Endothelial cell (in vitro differentiated cells): ENCODE measurements around the gene KRT84. TPM values are rescaled to one million over a fixed set of nuclear protein-coding genes. Genes with fewer than 3 reads are reported as not detected.

Experiments
- DNase-seq: peaks from one replicate; pipeline ENCODE4 v3.0.0; 2021; ENCODE audit warnings: low spot score
- H3K27ac Mint-ChIP-seq: one replicate; pipeline ENCODE4 v1.8.0; 2021; ENCODE audit warnings: mixed read lengths, inconsistent platforms; ENCODE audit not compliant: unreplicated experiment
- H3K27me3 Mint-ChIP-seq: one replicate; pipeline ENCODE4 v1.8.0; 2021; ENCODE audit warnings: mild to moderate bottlenecking, moderate library complexity, mixed read lengths, inconsistent platforms; ENCODE audit not compliant: unreplicated experiment
- H3K36me3 Mint-ChIP-seq: one replicate; pipeline ENCODE4 v1.8.0; 2021; ENCODE audit warnings: mild to moderate bottlenecking, low read depth, mixed read lengths, inconsistent platforms; ENCODE audit not compliant: unreplicated experiment
- H3K4me1 Mint-ChIP-seq: one replicate; pipeline ENCODE4 v1.8.0; 2021; ENCODE audit warnings: mild to moderate bottlenecking, mixed read lengths, inconsistent platforms; ENCODE audit not compliant: unreplicated experiment
- H3K4me3 Mint-ChIP-seq: one replicate; pipeline ENCODE4 v1.8.0; 2021; ENCODE audit warnings: mild to moderate bottlenecking, mixed read lengths, inconsistent platforms; ENCODE audit not compliant: unreplicated experiment
- H3K9me3 Mint-ChIP-seq: one replicate; pipeline ENCODE4 v1.8.0; 2021; ENCODE audit warnings: mixed read lengths, inconsistent platforms; ENCODE audit not compliant: unreplicated experiment
- CTCF ChIP-seq: fragments of 200-600 bp; sonication (generic); IDR thresholded peaks from one replicate; pipeline ENCODE4 v1.5.0; 2021; ENCODE audit warnings: antibody characterized with exemption; ENCODE audit not compliant: unreplicated experiment
- total RNA-seq: library from RNA; stranded (reverse); fragmentation: NEBNext Ultra II Directional; extraction: Animal tissue kit (Norgen Biotek cat#: 25700); gene quantifications from one replicate; pipeline ENCODE4 v1.2.1, GENCODE V29; 2021; ENCODE audit not compliant: unreplicated experiment

Gene KRT84
- total RNA-seq, 1 donor from 2014 or later, result not detected

DNA sequence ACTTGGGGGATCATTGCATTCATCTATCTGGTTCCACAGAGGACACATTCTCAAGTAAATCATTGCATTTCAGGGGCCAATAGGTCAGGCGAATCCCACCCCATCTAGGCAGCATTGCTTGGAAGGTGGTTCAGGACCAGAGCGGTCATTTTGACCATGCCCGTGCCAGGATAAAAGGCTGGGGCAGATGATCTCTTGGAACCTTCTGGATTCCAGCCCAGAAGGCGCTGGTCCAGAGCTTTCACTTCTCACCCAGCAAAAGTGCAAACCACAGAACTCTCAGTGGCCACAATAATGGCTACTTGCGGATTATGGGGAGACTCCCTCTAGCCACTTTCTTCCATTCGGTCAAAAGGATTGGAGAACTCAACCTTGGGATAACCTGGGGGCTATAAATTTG, 17.6 kb downstream of the KRT84 start:
- H3K27me3 Mint-ChIP-seq, result peaks cover 3% of the 10 kb centered on the region
- no peak for TF ChIP-seq CTCF
- H3K4me3 Mint-ChIP-seq, result no peak overlapping the region
- no peaks in the 10 kb centered on the region for H3K4me1 Mint-ChIP-seq
- no peak for DNase-seq
- no peak overlapping the region for H3K27ac Mint-ChIP-seq
- no peaks in the 10 kb centered on the region for H3K36me3 Mint-ChIP-seq
- H3K9me3 Mint-ChIP-seq, result no peaks in the 10 kb centered on the region

DNA sequence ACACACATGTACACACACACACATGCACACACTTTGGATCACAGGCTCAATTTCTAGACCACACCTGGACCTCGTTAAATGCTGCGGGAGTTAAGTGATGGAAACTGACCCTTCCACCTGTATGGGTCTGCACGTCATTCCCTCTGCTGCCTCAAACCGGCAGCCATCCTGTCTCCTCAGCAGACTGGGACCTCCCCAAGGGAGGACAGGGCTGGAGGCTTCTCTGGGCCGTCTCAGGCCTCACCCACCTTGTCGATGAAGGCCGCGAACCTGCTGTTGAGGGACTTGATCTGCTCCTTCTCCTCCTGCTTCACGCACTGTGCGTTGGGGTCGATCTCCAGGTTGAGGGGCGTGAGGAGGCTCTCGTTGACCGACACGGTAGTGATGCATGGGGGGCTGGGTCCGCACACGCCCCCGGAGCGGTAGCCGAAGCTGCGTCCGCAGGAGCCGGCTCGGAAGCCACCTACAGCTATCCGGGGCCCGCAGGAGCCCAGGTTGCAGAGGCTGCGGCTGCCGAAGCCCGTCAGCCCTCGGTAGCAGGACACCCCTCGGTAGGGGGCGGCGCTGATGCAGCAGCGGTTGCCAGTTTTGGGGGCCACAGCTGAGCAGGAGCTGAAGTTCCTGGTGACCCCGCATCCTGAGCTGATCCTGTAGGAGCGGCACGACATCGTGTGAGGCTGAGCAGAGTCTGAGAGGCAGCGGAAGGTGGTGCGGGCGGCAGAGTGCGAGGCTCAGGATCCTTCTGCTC, 18.5 kb downstream of the KRT84 start, which contains the start of gene KRT85:
Gene KRT85, minus strand, starts transcription at position 744 of the 748 bp plus-strand sequence. Its CDS starts 76 bp downstream, at position 668.
- Mint-ChIP-seq H3K36me3 (no peaks in the 10 kb centered on the region), H3K27ac (no peak within 1 kb of the TSS), H3K9me3 (no peaks in the 10 kb centered on the region), H3K27me3 (peaks cover 7% of the 10 kb centered on the region), H3K4me1 (no peaks in the 10 kb centered on the region), H3K4me3 (no peak within 1 kb of the TSS)
- DNase-seq, result no peak
- TF ChIP-seq CTCF, result no peak

GRCh38 chr12:52364901-52365489, 20.5 kb downstream of the KRT84 start:
- Mint-ChIP-seq H3K9me3 (no peaks in the 10 kb centered on the region), H3K27me3 (peaks cover 7% of the 10 kb centered on the region), H3K36me3 (no peaks in the 10 kb centered on the region), H3K4me3 (no peak overlapping the region), H3K27ac (no peak overlapping the region), H3K4me1 (no peaks in the 10 kb centered on the region)
- no peak for DNase-seq
- no peak for TF ChIP-seq CTCF

DNA sequence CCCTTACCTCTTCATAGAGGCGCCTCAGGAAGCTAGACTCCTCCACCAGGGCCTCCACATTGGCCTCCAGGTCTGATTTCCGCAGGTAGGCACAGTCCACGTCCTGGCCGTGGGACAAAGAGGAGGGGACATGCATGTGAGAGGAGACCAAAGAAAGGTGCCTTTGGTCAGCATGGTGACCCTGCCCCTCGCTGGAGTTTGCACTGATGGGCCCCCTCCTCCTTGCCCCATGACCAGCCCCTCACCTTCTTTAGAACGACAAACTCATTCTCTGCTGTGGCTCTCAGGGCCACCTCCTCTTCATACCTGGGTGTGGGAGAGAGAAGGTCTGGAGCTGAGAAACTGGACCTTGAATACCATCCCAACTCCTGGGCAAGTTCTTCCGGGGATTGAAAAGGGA, 21.4 kb downstream of the KRT84 start:
- no peak for TF ChIP-seq CTCF
- no peak for DNase-seq
- no peaks in the 10 kb centered on the region for H3K36me3 Mint-ChIP-seq
- peaks cover 10% of the 10 kb centered on the region for H3K27me3 Mint-ChIP-seq
- no peak overlapping the region for H3K4me3 Mint-ChIP-seq
- H3K27ac Mint-ChIP-seq, result no peak overlapping the region
- peaks cover 4% of the 10 kb centered on the region for H3K4me1 Mint-ChIP-seq
- H3K9me3 Mint-ChIP-seq, result no peaks in the 10 kb centered on the region

- TF ChIP-seq CTCF, result no peak
- Mint-ChIP-seq H3K4me1 (peaks cover 8% of the 10 kb centered on the region), H3K9me3 (no peaks in the 10 kb centered on the region), H3K27me3 (peaks cover 10% of the 10 kb centered on the region), H3K36me3 (no peaks in the 10 kb centered on the region), H3K4me3 (no peak overlapping the region), H3K27ac (no peak overlapping the region)
- no peak for DNase-seq
Measured at GRCh38 chr12:52363111-52363679, 22.3 kb downstream of the KRT84 start.
